IPS-18a (cell line): ENCODE results near the gene CGB7.
A peak's percentile ranks its signal among the peaks of the same experiment; 100 is the strongest.
"Not testable (repeated sequence)": the region's sequence is repeated elsewhere in the genome, so short reads cannot be mapped to it uniquely, and the experiment has no call there.

Experiments used
- H3K27ac ChIP-seq: one replicate; pipeline ENCODE4 v1.5.1; 2013; ENCODE audit warnings: low read length
- H3K27me3 ChIP-seq: one replicate; pipeline ENCODE4 v1.6.1; 2013; ENCODE audit warnings: mild to moderate bottlenecking, low read length; ENCODE audit not compliant: control insufficient read depth, insufficient read depth
- H3K36me3 ChIP-seq: one replicate; pipeline ENCODE4 v1.6.1; 2013; ENCODE audit warnings: low read depth, low read length; ENCODE audit not compliant: control insufficient read depth
- H3K4me1 ChIP-seq: one replicate; pipeline ENCODE4 v1.6.1; 2013; ENCODE audit warnings: low read depth, low read length; ENCODE audit not compliant: control insufficient read depth
- H3K4me3 ChIP-seq: one replicate; pipeline ENCODE4 v1.5.1; 2013; ENCODE audit warnings: low read length
- H3K9ac ChIP-seq: one replicate; pipeline ENCODE4 v1.6.1; 2013; ENCODE audit warnings: mild to moderate bottlenecking, low read length, moderate library complexity
- H3K9me3 ChIP-seq: one replicate; pipeline ENCODE4 v1.6.1; 2013; ENCODE audit warnings: low read depth, low read length; ENCODE audit not compliant: control insufficient read depth

The CGB7 gene

GRCh38 chr19:49070416-49070815, 12.9 kb upstream of the CGB7 start:
- Histone ChIP-seq H3K9me3 (no peaks in the 10 kb centered on the region), H3K27me3 (peaks cover 81% of the 10 kb centered on the region), H3K4me1 (peaks cover 8% of the 10 kb centered on the region), H3K27ac (no peak overlapping the region), H3K9ac (no peak overlapping the region), H3K4me3 (no peak overlapping the region), H3K36me3 (no peaks in the 10 kb centered on the region)

DNA sequence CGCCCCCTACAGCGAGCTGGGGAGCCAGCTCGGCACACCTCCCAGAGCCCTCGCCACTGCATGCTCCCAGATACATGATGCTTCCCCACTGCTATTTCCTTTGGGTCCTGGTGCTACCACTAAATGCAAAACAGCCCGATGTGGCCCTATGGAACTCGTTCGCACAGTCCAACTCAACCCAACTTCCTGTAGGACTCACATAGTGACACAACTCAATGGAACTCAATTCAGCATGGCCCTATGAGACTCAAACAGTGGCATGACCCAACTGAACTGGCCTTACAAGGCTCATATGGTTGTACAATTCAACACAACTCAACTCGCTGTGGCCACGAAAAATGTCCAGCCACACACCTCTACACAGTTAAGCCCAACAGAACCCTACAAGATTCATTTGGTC, 11.5 kb upstream of the CGB7 start:
- Histone ChIP-seq H3K9me3 (no peaks in the 10 kb centered on the region), H3K9ac (no peak overlapping the region), H3K4me3 (no peak overlapping the region), H3K4me1 (peaks cover 13% of the 10 kb centered on the region), H3K27ac (no peak overlapping the region), H3K36me3 (no peaks in the 10 kb centered on the region), H3K27me3 (peaks cover 80% of the 10 kb centered on the region)

- Histone ChIP-seq H3K27ac (no peak overlapping the region), H3K4me1 (peaks cover 13% of the 10 kb centered on the region), H3K9me3 (no peaks in the 10 kb centered on the region), H3K9ac (no peak overlapping the region), H3K36me3 (no peaks in the 10 kb centered on the region), H3K27me3 (peaks cover 66% of the 10 kb centered on the region), H3K4me3 (no peak overlapping the region)
These were observed 10.0 kb upstream of the CGB7 start for GRCh38 chr19:49067554-49067953.

- Histone ChIP-seq H3K27me3 (peaks cover 53% of the 10 kb centered on the region), H3K4me1 (peaks cover 13% of the 10 kb centered on the region), H3K9ac (no peak overlapping the region), H3K27ac (no peak overlapping the region), H3K36me3 (no peaks in the 10 kb centered on the region), H3K9me3 (no peaks in the 10 kb centered on the region), H3K4me3 (no peak overlapping the region)
These were observed 8.5 kb upstream of the CGB7 start for GRCh38 chr19:49065905-49066512.

GRCh38 chr19:49064768-49065611, 7.4 kb upstream of the CGB7 start, which contains the start of gene NTF4:
TSS of gene NTF4 (minus strand) at chr19:49064818. CDS start at chr19:49061997, 2,821 bp downstream.
- peaks cover 13% of the 10 kb centered on the region for H3K4me1 ChIP-seq
- H3K36me3 ChIP-seq: no peaks in the 10 kb centered on the region
- no peak within 1 kb of the TSS for H3K9ac ChIP-seq
- no peak within 1 kb of the TSS for H3K27ac ChIP-seq
- peaks cover 47% of the 10 kb centered on the region for H3K27me3 ChIP-seq
- no peaks in the 10 kb centered on the region for H3K9me3 ChIP-seq
- peak within 1 kb of the TSS; percentile 52 for H3K4me3 ChIP-seq

GRCh38 chr19:49064029-49064629, 6.6 kb upstream of the CGB7 start:
- Histone ChIP-seq H3K4me1 (peaks cover 13% of the 10 kb centered on the region), H3K4me3 (peak overlapping the region; percentile 52), H3K36me3 (no peaks in the 10 kb centered on the region), H3K9ac (no peak overlapping the region), H3K27ac (no peak overlapping the region), H3K9me3 (no peaks in the 10 kb centered on the region), H3K27me3 (peaks cover 43% of the 10 kb centered on the region)

GRCh38 chr19:49061445-49061844, 3.9 kb upstream of the CGB7 start:
- no peak overlapping the region for H3K27ac ChIP-seq
- no peak overlapping the region for H3K9ac ChIP-seq
- H3K4me1 ChIP-seq: peaks cover 23% of the 10 kb centered on the region
- no peak overlapping the region for H3K4me3 ChIP-seq
- H3K27me3 ChIP-seq: peaks cover 49% of the 10 kb centered on the region
- no peaks in the 10 kb centered on the region for H3K9me3 ChIP-seq
- no peaks in the 10 kb centered on the region for H3K36me3 ChIP-seq

- H3K36me3 ChIP-seq: no peaks in the 10 kb centered on the region
- H3K27ac ChIP-seq: no peak overlapping the region
- no peak overlapping the region for H3K4me3 ChIP-seq
- no peaks in the 10 kb centered on the region for H3K9me3 ChIP-seq
- no peak overlapping the region for H3K9ac ChIP-seq
- H3K27me3 ChIP-seq: peaks cover 49% of the 10 kb centered on the region
- peaks cover 20% of the 10 kb centered on the region for H3K4me1 ChIP-seq
These were observed 3.5 kb upstream of the CGB7 start for GRCh38 chr19:49061000-49061399.

DNA sequence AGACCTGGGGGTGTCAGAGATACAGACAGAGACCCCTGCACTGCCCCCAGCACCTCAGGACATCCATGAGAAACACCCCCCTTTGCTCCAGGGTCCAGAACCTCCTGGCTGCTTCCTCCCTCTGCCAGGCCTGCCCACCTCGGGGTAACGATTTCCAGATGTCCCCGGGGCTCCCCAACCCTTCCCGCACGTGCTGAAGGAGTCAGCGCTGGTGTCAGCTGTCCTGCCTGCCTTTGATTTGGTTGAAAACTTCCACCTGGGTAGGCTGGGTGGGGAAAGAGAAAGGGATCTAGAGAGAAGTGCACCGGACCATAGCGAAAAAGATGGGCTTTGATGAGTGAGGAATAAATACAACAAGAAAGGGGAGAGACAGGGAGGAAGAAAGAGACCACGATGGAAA, 1.5 kb upstream of the CGB7 start:
- no peaks in the 10 kb centered on the region for H3K36me3 ChIP-seq
- H3K9ac ChIP-seq: no peak overlapping the region
- no peak overlapping the region for H3K4me3 ChIP-seq
- H3K4me1 ChIP-seq: peaks cover 10% of the 10 kb centered on the region
- H3K9me3 ChIP-seq: no peaks in the 10 kb centered on the region
- no peak overlapping the region for H3K27ac ChIP-seq
- H3K27me3 ChIP-seq: peaks cover 53% of the 10 kb centered on the region

GRCh38 chr19:49058562-49058961, 1.0 kb upstream of the CGB7 start:
- no peaks in the 10 kb centered on the region for H3K9me3 ChIP-seq
- no peak overlapping the region for H3K27ac ChIP-seq
- peaks cover 10% of the 10 kb centered on the region for H3K4me1 ChIP-seq
- no peaks in the 10 kb centered on the region for H3K36me3 ChIP-seq
- H3K27me3 ChIP-seq: peaks cover 53% of the 10 kb centered on the region
- no peak overlapping the region for H3K4me3 ChIP-seq
- no peak overlapping the region for H3K9ac ChIP-seq

DNA sequence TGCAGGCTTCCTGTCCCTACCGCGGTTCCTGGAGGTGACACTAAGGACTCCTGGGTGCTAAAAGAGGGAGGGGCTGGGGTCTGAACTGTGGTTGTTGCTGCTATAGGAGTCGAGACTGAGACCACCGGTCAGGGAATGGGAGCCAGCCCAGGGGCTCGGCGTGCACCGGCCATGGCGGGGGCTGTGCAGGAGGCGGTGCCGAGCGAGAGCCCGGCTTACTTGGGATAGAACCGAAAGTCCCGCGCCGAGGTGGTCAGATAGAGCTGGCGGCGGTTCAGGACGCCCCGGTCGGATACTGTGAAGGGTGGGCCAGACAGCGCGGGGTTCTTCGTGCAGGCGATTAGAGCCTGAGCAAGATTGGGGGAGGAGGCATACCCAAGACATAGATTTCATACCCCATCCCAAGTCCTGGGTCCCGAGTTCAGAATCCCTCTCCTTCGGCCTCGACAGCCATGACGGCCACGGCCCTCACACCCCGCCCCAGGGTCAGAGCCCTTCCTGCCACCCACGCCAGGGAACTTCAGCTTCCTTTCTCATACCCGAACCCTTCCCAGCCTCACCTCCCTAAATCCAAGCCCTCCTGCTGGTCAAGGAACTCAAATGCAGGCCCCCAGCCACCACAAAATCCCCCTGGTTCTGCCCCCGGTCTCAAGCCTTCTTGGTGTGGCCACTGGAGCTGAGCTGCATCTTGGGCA, 500 bp downstream of the CGB7 start:
- H3K9ac ChIP-seq: not testable (repeated sequence)
- peak overlapping the region; percentile 38 for H3K4me3 ChIP-seq

More for the DNA sequence above, 500 bp downstream of the CGB7 start:
- Histone ChIP-seq H3K4me1 (peaks cover 10% of the 10 kb centered on the region), H3K27me3 (peaks cover 53% of the 10 kb centered on the region)
- not testable (repeated sequence) for H3K9me3 ChIP-seq, H3K27ac ChIP-seq, H3K36me3 ChIP-seq
